GM23338 (cell line): ENCODE results near the gene MAP4K4. TPM values are rescaled to one million over a fixed set of nuclear protein-coding genes. Genes with fewer than 3 reads are reported as not detected.

Experiments used
- ATAC-seq: fragments of 200-7000 bp; cut with Tn5 transposase; 3 replicates; pipeline ENCODE4 v1.9.1; 2020
- DNase-seq: peaks from one replicate; pipeline ENCODE4 v3.0.0-alpha.2; 2015; ENCODE audit warnings: low spot score
- H2AFZ ChIP-seq: fragments of 200-600 bp; sonication (generic); 2 replicates; pipeline ENCODE4 v1.8.0; 2016; ENCODE audit warnings: antibody characterized with exemption, mild to moderate bottlenecking, moderate library complexity
- H3F3A ChIP-seq: fragments of 200-600 bp; sonication (generic); replicated peaks from 2 replicates; pipeline ENCODE4 v1.8.0; 2017; ENCODE audit warnings: antibody characterized with exemption, mixed run types, low read depth
- H3K27ac ChIP-seq: fragments of 200-600 bp; sonication (generic); 2 replicates; pipeline ENCODE4 v1.6.1; 2016; ENCODE audit warnings: low read depth
- H3K27me3 ChIP-seq: fragments of 200-600 bp; sonication (generic); 2 replicates; pipeline ENCODE4 v1.8.0; 2016; ENCODE audit warnings: mild to moderate bottlenecking, mixed run types, moderate library complexity; ENCODE audit not compliant: insufficient read depth
- H3K36me3 ChIP-seq: fragments of 200-600 bp; sonication (generic); 2 replicates; pipeline ENCODE4 v1.8.0; 2016; ENCODE audit warnings: mild to moderate bottlenecking; ENCODE audit not compliant: insufficient read depth
- H3K4me1 ChIP-seq: fragments of 200-600 bp; sonication (generic); 2 replicates; pipeline ENCODE4 v1.8.0; 2016; ENCODE audit warnings: mild to moderate bottlenecking, moderate library complexity; ENCODE audit not compliant: insufficient read depth
- H3K4me2 ChIP-seq: fragments of 200-600 bp; sonication (generic); 2 replicates; pipeline ENCODE4 v1.7.1; 2017; ENCODE audit warnings: mixed run types
- H3K4me3 ChIP-seq: fragments of 200-600 bp; sonication (generic); 2 replicates; pipeline ENCODE4 v1.6.1; 2016; ENCODE audit warnings: mixed run types
- H3K79me2 ChIP-seq: fragments of 200-600 bp; sonication (generic); replicated peaks from 2 replicates; pipeline ENCODE4 v1.8.0; 2017; ENCODE audit warnings: mild to moderate bottlenecking; ENCODE audit not compliant: insufficient read depth
- H3K9me2 ChIP-seq: fragments of 200-600 bp; sonication (generic); 2 replicates; pipeline ENCODE4 v1.8.0; 2017; ENCODE audit not compliant: insufficient read depth
- H4K20me1 ChIP-seq: fragments of 200-600 bp; sonication (generic); replicated peaks from 2 replicates; pipeline ENCODE4 v1.8.0; 2017; ENCODE audit warnings: mild to moderate bottlenecking; ENCODE audit not compliant: insufficient read depth
- H3K27ac Mint-ChIP-seq: 2 replicates; pipeline ENCODE4 v1.8.0; 2020; ENCODE audit warnings: inconsistent platforms, mild to moderate bottlenecking, moderate library complexity, mixed read lengths
- H3K27me3 Mint-ChIP-seq: 3 replicates; pipeline ENCODE4 v1.8.0; 2022; ENCODE audit warnings: low read depth, mild to moderate bottlenecking, moderate library complexity, mixed read lengths, inconsistent platforms; ENCODE audit not compliant: insufficient read depth, poor library complexity
- H3K36me3 Mint-ChIP-seq: 3 replicates; pipeline ENCODE4 v1.8.0; 2021; ENCODE audit warnings: low read depth, mild to moderate bottlenecking, inconsistent platforms, moderate library complexity, mixed read lengths
- H3K4me1 Mint-ChIP-seq: 3 replicates; pipeline ENCODE4 v1.8.0; 2020; ENCODE audit warnings: mild to moderate bottlenecking, inconsistent platforms, mixed read lengths
- H3K4me3 Mint-ChIP-seq: 3 replicates; pipeline ENCODE4 v1.8.0; 2021; ENCODE audit warnings: moderate library complexity, mild to moderate bottlenecking, inconsistent platforms, mixed read lengths
- H3K9me3 Mint-ChIP-seq: 3 replicates; pipeline ENCODE4 v1.8.0; 2020; ENCODE audit warnings: moderate library complexity, mild to moderate bottlenecking, inconsistent platforms, mixed read lengths
- CREB1 ChIP-seq: fragments of 250-450 bp; sonication (Bioruptor Pico); IDR thresholded peaks from 2 replicates; pipeline ENCODE4 v1.5.0; 2020; ENCODE audit warnings: low read depth, mild to moderate bottlenecking, moderate library complexity
- CTCF ChIP-seq, 2 experiments: fragments of 200-600 bp in 1 of 2; sonication (generic) in 1 of 2; conservative IDR thresholded peaks; 2 replicates each; pipeline versions ENCODE4 v1.5.1 to v1.6.1; 2016 to 2017; ENCODE audit warnings: antibody characterized with exemption in 2 of 2, low read depth in 2 of 2, mild to moderate bottlenecking in 2 of 2, moderate library complexity in 1 of 2
- ETS1 ChIP-seq: IDR thresholded peaks from 2 replicates; pipeline ENCODE4 v1.6.1; 2016; ENCODE audit warnings: antibody characterized with exemption
- EZH2 ChIP-seq: fragments of 200-600 bp; sonication (generic); IDR thresholded peaks from one replicate; pipeline ENCODE4 v1.8.0; 2017; ENCODE audit warnings: antibody characterized with exemption, mild to moderate bottlenecking, low read depth; ENCODE audit not compliant: unreplicated experiment
- JUNB ChIP-seq: IDR thresholded peaks from one replicate; pipeline ENCODE4 v1.6.1; 2016; ENCODE audit warnings: antibody characterized with exemption; ENCODE audit not compliant: unreplicated experiment
- NANOG ChIP-seq: IDR thresholded peaks from 2 replicates; pipeline ENCODE4 v1.6.1; 2016; ENCODE audit warnings: antibody characterized with exemption, borderline replicate concordance
- POLR2AphosphoS5 ChIP-seq: IDR thresholded peaks from 2 replicates; pipeline ENCODE4 v1.6.1; 2016; ENCODE audit warnings: antibody characterized with exemption, low read depth
- REST ChIP-seq: IDR thresholded peaks from one replicate; pipeline ENCODE4 v1.6.1; 2018; ENCODE audit warnings: antibody characterized with exemption; ENCODE audit not compliant: unreplicated experiment
- ZNF114 ChIP-seq: fragments of 250-450 bp; sonication (Bioruptor Pico); IDR thresholded peaks from 2 replicates; pipeline ENCODE4 v1.5.0; 2020; ENCODE audit warnings: mild to moderate bottlenecking, moderate library complexity
- ZNF331 ChIP-seq: fragments of 250-450 bp; sonication (Bioruptor Pico); IDR thresholded peaks from 2 replicates; pipeline ENCODE4 v1.5.0; 2020; ENCODE audit warnings: low read depth, mild to moderate bottlenecking, moderate library complexity
- ZNF462 ChIP-seq: fragments of 250-450 bp; sonication (Bioruptor Pico); IDR thresholded peaks from 2 replicates; pipeline ENCODE4 v1.5.0; 2020; ENCODE audit warnings: mild to moderate bottlenecking, moderate library complexity
- polyA plus RNA-seq: library from polyadenylated mRNA; unstranded; fragments of >200 nt; fragmentation: Nextera tagmentation; extraction: Ambion mirVana; gene quantifications from 2 replicates; pipeline ENCODE4 v1.2.1, GENCODE V29; 2016
- total RNA-seq: library from RNA; depleted of rRNA; stranded (reverse); fragments of >200 nt; shearing (Covaris generic); gene quantifications from 2 replicates; pipeline ENCODE4 v1.2.3, GENCODE V29; 2014

MAP4K4 gene
- total and polyA plus RNA-seq, 2 experiments from 2014 or later = 34.6 to 99.2 TPM

GRCh38 chr2:101901241-101901640, 203.7 kb downstream of the MAP4K4 start:
- no peak for ATAC-seq
- Mint-ChIP-seq H3K27ac (no peak overlapping the region), H3K4me1 (peaks cover 7% of the 10 kb centered on the region; the same call in 1 of the 3 replicates)

GRCh38 chr2:101902169-101902568, 204.7 kb downstream of the MAP4K4 start:
- Mint-ChIP-seq H3K27ac (no peak overlapping the region), H3K4me1 (peaks cover 7% of the 10 kb centered on the region; the same call in 1 of the 3 replicates), H3K4me3 (no peak overlapping the region), H3K27me3 (peaks cover 11% of the 10 kb centered on the region), H3K9me3 (peaks cover 30% of the 10 kb centered on the region), H3K36me3 (peaks cover 37% of the 10 kb centered on the region)
- Histone ChIP-seq H3K27ac (no peak overlapping the region), H3F3A (no peaks in the 10 kb centered on the region), H3K9me2 (peaks cover 4% of the 10 kb centered on the region), H4K20me1 (no peaks in the 10 kb centered on the region), H3K79me2 (no peaks in the 10 kb centered on the region), H2AFZ (no peak overlapping the region), H3K4me3 (no peak overlapping the region), H3K27me3 (no peaks in the 10 kb centered on the region), H3K4me2 (no peak overlapping the region), H3K36me3 (no peaks in the 10 kb centered on the region), H3K4me1 (peaks cover 7% of the 10 kb centered on the region; the same call in 1 of the 2 replicates)
- DNase-seq (no peak), ATAC-seq (no peak)
- TF ChIP-seq REST = no peak
- TF ChIP-seq ZNF331 (CRISPR knock-in tag) = no peak
- TF ChIP-seq JUNB = no peak
- TF ChIP-seq ETS1 = no peak
- no peak for TF ChIP-seq NANOG
- TF ChIP-seq POLR2AphosphoS5 = no peak
- no peak for TF ChIP-seq ZNF114 (CRISPR knock-in tag)
- no peak for TF ChIP-seq ZNF462
- no peak for TF ChIP-seq CTCF (conservative IDR thresholded peaks at IDR 0.05; ENCODE audit: low read depth in 2 of 2)

More at GRCh38 chr2:101901241-101901640, 203.7 kb downstream of the MAP4K4 start:
- Histone ChIP-seq H3F3A (no peaks in the 10 kb centered on the region), H3K36me3 (no peaks in the 10 kb centered on the region), H3K27me3 (no peaks in the 10 kb centered on the region), H3K4me1 (peaks cover 7% of the 10 kb centered on the region; the same call in 1 of the 2 replicates), H3K79me2 (no peaks in the 10 kb centered on the region), H2AFZ (no peak overlapping the region), H3K4me3 (no peak overlapping the region), H4K20me1 (no peaks in the 10 kb centered on the region), H3K9me2 (peaks cover 6% of the 10 kb centered on the region), H3K4me2 (no peak overlapping the region), H3K27ac (no peak overlapping the region)
- H3K27me3 Mint-ChIP-seq = peaks cover 11% of the 10 kb centered on the region
- H3K9me3 Mint-ChIP-seq = peaks cover 21% of the 10 kb centered on the region
- H3K36me3 Mint-ChIP-seq = peaks cover 40% of the 10 kb centered on the region
- DNase-seq = no peak
- TF ChIP-seq JUNB (no peak), CREB1 (CRISPR knock-in tag) (no peak), EZH2 (no peak)
- no peak overlapping the region for H3K4me3 Mint-ChIP-seq
